NCI-H2029 treated with DMSO at 0.1 percent for 48 hours (cell line): ENCODE data around the gene EMP1.

Experiments
- DNase-seq: peaks from one replicate; lab custom pipeline; 2025; lab: John Stamatoyannopoulos, UW

Gene EMP1

DNA sequence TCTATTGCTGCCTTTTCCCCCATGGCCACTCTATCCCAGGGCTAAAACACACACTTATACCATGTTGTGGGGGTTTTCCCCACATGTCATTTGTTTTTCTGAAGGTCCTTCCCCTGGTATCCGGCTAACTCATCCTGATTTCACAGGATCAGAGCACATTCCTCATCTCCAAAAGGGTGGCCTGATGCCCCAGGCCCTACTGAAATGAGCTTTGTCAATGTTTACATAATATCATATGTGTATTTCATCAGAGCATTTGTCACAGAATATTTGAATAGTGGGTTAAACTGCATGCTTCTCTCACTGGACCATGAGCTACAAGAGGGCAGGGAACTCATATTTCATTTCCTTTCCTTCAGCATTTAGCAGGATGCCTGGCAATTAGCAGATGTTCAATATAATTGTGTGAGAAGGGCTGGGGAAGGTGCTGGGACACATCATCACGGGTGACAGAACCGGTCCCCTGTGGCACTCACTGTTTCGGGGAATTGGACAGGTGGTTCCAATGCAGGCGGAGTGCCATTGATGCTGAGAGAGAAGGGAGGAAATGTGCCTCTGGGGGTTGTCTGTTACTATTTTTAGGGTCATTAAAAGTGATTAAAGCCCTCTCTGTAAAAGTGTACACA, 26.8 kb downstream of the EMP1 start:
- DNase-seq = no peak

DNA sequence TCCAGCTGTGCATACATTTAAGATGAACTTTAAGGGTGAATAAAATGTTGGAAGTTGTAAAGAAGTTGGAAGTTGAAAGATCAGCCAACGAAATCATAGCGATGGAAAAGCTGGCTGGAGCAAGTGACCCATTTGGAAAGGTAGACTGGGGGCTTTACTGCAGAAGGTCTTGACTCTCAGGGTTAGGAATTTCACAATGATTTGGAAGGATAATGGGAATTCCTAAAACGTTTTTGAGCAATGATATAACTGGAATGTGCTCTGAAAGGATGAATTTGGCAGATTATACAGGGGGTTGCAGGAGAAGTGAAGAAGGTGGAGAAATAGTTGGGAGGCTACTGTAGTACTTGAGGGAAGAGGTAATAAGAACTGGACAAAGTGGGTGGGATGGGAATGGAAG, 27.4 kb downstream of the EMP1 start:
- no peak for DNase-seq

DNA sequence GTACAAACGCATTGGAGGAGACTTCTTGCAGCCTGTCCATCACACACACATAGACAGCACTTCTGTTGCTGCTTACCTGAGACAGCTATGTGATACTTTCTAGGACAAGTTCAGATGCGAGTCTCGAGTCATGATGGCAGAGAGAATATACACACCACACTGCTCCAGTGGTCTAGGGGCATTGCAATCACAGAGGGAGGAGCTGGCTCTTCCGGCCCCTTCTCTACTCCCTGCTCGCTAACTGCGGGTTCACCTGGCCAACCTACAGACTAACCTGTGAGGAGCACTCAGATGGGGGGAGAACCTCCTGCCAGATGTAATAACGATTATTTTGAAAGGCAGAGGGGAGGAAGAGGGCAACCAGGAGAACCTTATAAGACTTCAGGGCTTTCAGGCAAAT, 30.7 kb downstream of the EMP1 start:
- DNase-seq = no peak

DNA sequence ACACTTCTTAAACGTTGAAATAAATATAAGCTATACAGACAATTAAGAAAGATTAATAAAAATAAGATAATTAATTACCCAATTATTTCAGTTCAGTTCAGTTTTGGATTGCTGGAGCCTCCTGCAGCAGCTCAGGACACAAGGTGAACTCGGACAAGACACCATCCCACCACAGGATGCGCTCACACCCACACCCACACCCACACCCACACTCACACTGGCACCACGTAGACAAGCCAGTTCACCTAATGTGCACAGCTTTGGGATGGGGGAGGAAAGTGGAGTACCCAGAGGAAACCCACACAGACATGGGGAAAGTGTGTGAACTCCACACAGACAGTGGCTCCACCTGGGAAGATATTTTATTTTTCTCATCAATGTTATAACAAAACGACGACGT, 32.1 kb downstream of the EMP1 start:
- DNase-seq = no peak

DNA sequence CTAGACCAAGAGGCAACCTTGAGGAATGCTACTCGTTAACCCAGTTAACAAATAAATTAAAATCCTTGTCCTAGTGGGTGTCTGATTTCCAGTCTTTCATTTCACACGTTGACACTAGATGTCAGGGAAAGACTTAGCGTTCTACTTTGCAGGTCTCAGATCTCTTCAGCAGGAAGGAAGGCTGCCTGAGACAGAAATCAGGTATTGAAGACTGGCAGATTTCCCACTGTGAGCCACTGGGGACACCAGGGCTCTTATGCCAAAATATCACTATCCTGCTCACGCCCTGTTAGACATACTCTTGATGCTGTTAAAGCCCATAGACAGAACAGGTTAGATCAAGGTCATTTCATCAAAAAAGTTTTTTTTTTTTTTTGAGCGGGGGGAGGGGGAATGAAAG, 33.0 kb downstream of the EMP1 start:
- no peak for DNase-seq

DNA sequence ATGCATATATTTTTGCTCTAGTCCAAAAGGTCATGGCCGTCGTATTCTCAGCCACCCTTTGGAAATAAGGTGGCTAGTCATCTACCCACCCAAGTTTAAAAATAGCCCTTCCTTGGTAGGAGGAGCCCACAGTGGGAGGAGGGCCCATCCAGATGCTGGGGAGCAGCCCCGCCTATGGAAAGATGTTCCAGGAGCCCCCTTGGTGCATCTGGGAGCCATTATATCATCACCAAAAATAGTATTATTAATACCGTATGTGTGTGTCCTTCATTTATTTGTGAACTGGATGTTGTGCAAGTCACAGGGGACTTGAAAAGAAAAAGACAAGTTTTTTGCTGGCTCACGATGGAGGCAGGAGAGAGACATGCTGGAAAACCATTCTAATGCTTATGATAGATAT, 34.0 kb downstream of the EMP1 start:
- no peak for DNase-seq

DNA sequence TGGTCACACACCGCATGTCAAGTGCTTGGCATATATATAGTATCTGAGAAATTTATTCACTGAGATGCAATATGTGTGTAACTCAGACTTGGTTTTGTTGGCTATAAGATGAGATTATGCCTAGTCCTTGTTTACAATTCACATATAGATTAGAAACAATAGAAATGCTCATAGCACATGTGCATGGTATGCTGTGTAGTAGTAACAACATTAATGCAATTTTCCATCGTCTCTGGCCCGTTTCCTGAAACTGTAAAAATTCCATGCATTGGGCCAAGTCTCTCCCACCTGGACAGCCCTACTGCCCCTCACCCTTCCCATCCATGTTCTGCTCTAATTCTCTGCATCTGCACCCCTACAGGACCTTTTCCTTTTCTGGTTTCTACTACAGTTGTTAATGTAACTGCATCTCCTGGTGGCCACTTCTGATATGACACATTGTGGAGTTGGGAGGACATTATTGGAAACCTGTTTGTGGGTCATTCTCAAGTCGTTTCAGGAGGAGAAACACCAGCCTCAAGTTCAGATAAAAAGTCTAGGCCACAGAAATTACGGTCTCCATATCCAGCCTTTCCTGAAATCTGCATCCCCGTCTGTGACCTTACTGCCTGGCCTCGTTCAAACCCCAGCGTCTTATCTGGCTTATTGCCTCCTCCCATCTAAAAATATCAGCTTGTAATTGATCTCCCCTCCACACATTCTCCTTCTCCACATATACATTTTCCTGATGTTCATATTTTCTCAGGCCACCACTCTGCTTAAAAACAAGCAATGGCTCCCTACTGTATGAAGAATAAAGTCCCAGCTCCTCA, 37.5 kb downstream of the EMP1 start:
- no peak for DNase-seq

DNA sequence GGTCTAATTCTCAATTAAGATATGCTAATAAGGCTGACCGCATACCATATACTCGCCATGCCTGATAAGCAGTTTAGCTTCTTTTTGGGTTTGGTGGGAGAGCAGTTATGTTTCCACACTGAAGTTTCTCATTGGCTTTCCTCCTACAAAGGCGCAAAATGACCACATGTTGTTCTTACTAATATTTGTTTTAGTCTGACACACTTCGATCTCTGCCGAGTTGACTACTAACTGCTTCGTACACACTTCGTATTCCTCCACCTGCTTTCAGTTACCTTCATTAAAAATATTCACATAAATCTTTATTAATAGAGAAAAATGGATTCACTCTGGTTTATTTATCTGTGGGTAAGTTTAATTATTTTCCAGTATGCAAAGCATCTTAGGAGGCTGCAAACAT, 41.7 kb downstream of the EMP1 start:
- DNase-seq = no peak

DNA sequence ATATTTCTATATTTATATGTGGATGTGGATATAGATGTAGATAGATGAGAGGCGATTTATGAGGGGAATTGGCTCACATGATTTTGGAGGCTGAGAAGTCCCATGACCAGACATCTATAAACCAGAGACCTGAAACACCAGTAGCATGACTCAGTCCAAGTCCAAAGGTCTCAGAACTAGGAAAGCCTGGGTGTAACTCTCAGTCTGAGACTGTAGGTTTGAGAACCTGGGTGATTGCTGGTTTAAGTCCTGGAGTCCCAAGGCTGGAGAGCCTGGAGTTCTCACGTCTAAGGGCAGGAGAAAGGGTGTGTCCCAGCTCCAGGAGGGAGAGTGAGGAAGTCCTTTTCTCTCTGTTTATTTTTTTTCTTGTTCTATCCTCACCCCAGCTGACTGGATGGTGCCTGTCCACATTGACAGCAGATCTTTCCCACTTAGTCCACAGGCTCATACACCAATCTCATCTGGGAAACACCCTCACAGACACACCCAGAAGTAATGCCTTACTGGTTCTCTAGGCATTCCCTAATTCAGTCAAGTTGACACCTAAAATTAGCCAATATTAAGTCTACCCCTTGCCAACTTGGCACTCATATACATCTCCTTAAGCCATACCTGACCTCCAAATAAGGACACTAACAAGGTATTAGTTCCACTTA, 45.4 kb downstream of the EMP1 start:
- DNase-seq = no peak

DNA sequence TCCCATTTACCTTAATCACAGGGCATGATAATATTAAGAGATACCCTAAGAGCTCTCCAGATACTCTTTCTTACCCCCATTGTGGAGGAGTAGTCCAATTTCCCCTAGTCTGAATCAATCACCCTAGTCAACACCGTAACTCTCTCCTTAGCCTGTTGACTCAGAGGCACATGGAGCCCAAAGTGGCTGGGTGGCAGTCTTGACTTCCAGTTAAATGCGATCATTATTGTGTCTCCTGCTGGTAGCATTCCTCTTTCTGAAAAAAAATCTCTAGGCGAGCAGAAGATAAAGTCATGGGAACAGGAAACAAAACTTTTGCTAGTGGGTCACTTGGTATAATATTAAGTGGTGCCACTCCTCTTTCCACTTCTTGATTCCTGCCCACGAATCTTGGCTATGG, 46.4 kb downstream of the EMP1 start:
- DNase-seq = no peak

DNA sequence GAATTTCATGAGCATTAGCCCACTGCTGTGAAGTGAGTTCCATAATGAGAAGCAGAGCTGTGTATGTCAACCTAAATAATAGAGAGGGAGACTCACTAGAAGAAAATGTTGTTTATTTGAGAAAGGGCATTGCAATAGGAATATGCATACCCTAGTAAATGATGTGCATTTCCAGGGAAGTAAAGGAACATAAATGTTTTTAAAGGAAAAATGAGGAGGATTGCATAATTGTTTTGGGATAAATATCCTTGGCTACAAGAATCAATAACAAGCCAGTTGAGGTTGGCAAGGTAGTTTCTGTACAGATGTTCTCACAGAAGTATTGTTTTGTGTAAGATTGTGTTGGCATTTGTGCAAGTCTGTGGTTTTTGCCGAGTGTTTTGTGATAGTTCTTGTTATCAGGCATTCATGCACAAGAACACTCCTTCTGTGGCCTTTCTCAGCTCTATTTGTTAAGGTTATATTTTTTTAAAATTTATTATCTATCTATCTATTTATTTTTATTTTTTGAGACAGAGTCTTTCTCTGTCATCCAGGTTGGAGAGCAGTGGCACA, 47.1 kb downstream of the EMP1 start:
- no peak for DNase-seq

DNA sequence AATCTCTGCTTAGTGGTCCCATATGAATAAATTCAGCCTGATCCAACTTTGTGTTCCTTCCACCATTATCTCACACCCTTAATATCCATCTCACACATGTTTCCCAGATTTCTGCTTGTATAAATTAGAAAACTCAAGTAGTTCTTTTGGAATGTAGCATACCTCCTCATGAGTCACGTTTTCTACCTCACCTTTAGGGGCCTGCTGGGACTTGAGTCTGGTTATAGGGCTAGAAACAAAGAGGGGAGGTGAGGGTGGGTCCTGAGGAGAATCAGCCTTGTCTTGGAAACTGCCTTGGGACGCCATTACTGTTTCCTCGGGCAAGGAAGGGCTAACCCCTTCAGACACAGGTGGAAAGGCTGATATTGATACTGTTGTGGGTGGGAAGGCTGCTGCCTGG, 51.1 kb downstream of the EMP1 start:
- no peak for DNase-seq

DNA sequence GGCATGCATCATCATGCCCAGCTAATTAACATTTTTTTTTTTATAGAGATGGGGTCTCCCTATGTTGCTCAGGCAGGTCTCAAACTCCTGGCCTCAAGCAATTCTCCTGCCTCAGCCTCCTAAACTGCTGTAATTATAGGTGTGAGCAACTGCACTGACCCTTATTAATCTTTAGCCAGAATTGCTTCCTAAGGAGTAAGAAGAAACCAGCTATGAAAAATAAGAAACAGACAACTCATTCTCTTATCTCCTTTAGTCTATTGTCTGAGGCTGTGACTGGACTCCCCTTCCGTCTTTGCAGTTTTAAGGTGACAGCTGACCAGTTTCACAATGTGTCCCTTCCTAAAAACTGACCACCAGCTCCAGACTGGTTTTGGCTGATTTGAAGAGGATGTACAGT, 52.4 kb downstream of the EMP1 start:
- no peak for DNase-seq

DNA sequence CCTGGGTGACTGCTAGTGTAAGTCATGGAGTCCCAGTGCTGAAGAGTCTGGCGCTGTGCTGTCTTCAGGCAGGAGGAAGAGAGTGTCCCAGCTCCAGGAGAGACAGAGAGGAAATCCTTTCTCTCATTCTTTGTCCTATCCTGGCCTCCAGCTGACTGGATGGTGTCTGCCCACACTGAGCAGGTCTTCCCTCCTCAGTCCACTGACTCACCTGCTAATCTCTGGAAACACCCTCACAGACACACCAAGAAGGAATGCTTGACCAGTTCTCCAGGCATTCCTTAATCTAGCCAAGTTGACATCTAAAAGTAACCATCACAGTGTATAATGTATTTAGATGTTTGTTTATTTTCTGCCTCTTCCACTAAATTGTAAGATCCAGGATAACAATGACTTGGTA, 53.9 kb downstream of the EMP1 start:
- no peak for DNase-seq

DNA sequence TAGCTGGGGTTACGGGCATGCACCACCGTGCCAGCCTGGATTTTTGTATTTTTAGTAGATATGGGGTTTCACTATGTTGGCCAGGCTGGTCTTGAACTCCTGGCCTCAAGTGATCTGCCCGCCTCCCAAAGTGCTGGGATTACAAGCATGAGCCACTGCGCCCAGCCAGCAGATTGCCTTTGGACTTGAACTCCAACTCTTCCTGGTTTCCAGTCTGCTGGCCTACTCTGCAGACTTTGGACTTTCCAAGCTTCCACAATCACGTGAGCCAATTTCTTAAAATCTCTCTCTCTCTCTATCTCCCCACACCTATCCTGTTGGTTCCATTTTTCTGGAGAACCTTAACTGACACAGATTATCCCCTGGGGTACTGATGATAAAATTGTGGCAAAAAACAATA, 55.0 kb downstream of the EMP1 start:
- no peak for DNase-seq

DNA sequence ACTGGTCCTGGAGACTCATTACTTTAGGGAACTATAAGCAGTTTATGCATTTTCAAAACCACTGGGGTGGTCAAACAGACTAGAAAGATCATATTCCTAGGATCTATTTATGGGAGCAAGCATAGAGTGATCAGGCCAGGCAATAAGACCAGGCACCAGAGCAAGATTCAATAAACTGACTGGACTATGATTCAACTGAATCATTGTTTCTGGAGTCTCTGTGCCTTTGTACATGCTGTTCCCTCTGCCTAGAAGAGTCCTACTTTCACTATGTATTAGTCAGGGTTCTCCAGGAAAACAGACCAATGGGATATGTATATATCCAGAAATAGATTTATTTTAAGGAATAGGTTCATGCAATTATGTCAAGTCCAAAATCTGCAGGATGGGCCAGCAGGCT, 55.5 kb downstream of the EMP1 start:
- no peak for DNase-seq

DNA sequence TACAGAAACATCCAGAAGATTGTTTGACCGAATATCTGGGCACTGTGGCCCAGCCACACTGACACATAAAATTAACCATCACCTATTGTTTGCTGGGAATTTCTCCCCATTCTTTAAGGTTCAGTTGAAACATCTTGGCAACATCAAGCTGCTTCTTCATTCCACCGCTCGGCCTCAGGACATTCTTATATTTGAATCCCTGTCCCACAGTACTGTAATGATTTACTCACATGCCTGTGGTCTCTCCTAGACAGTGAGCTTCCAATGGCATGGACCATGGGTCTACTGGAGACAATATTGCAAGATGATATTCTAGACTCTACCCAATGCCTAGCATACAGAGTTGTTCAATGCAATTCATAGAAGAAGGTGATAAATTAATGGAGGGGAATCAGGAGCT, 56.1 kb downstream of the EMP1 start:
- no peak for DNase-seq

DNA sequence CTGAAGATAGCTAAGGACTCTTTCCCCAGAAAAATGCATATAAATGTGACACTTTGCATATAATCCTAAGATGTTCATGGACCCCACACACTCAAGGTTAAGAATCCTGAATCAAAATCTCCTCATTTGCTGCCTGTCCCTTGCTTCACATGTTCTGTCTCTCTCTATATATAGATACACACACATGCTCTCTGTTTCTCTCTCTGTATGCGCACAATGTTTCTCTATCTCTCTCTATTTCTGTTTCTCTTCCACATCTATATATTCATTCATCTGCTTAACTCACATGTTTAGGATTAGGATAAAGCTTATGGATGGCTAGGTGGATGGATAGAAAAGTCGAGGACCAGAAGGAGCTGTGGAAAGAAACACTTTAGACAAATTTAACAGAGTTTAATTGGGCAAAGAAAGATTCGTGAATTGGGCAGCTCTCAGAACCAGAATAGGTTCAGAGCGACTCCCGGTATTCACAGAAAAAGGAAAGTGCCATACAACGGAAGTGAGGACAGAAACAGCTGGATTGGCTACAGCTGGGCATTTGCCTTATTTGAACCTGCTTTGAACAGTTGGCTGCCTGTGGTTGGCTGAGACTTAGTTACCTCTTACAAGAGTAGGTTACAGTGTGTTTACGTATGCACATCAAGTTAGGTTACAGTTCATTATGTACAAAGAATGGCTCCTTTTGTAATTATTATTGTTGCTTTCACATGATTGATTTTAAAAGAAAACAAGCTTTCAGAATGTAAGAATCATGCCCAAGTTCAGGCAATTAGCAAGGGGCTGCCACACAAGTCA, 57.6 kb downstream of the EMP1 start:
- no peak for DNase-seq

DNA sequence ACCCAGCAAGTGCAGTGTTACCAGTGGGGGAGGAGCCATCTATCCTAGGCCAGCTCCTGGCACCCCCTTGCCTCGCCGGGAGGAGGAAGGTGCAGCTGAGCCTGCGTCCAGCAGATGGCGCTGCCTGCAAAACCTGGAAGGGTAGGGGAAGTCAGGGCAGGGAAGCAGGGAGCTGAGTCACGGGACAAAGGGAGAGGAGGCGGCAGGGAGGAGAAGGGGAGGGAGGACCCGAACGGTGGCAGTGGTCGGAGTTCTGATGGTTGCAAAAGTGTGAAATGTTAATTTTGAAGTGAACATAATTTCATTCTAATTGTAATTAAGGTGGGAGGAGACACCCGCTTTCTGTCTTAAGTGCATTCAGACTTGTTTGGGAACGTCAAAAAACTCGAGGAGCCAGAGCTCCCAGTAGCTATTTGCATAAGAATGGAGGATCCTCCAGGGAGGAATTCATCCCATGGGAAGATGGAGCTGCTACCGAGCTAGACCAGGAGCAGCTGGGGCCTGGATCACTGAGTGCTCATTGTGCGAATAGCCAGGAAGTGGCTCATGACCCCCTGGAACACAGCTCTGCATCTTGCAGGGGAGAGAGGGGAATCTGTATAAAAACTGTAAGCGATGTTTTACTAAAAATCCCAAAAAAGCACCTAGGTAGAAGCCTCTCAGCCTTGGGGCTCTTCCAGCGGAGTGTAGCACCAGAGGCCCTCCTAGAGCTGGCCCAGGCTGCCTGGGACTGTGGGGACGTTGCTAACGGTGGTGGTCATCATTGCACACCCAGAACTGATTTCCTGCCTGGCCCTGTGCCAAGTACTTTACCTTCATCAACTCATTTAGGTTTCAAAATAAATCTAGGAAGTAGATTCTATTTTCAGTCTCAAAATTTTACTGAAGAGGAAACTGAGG, 59.5 kb downstream of the EMP1 start:
- peak; percentile 66 for DNase-seq

DNA sequence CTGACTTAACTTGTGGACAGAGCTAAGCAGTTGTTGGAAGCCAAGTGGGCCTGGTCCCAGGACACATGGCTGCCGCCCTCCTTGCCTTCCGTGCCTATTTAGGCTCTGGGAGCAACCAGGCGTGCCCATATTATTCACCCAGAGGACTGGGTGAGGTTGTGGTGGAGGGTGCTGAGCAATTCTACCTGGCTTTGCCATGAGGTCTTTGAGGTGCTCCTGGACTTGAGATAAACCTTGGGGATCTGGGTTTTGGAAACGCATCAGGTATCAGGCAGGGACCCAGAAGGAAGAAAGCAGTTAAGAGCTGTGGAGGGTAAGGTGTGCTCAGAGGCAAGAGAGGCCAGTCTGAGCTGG, 60.1 kb downstream of the EMP1 start:
- no peak for DNase-seq

DNA sequence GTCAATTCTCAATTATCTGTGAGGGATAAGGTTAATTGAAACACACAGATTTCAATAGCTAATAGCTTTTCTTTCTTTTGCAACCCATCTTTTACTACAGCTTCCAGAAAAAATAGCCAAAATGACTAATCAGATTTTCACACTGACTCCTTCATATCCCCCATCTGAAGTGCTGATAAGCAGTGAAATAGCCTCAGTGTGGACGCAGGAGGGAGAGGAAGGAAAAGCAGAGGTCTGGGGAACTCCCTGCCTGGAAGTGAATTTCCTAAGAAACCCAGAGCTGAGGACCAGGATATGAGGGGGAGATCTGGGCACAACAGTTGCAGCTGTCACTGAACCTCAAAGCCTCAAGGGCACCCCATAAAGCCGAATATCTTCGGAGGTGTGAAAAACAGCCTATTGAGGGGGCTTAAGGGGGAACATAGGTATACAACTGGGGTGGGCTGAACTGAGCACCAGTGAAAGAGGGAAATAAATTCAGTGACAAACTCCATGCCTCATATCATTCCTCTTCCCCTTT, 60.9 kb downstream of the EMP1 start:
- DNase-seq = no peak
